ENCODE results near the gene FAM53B. TPM values are rescaled to one million over a fixed set of nuclear protein-coding genes. Genes with fewer than 3 reads are reported as not detected.

FAM53B gene
- total RNA-seq, 1 donor from 2014 or later = 41.3 TPM

DNA sequence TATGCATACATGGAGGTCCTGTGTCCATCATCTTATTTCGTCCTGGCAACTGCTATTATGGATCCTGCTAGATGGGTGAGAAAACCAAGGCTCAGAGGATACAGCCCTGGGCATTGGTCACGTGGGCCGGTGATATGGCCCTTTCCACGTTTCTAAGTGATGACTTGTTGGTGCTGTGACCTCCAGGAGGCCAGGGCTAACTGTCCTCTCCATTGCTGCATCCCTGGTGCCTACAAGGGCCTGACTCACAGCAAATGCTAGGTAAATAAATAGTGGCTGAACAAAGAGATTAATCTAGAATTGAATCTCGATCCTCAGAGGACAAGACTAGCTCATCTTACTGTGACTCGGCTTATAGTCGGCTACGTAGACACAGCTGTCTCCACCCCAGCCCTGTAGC lies 78.6 kb downstream of the FAM53B start:
- no peaks in the 10 kb centered on the region for H3K9me3 Mint-ChIP-seq
- H3K4me1 Mint-ChIP-seq = peaks cover 15% of the 10 kb centered on the region
- no peak for TF ChIP-seq CTCF (conservative IDR thresholded peaks at IDR 0.05)
- H3K27ac Mint-ChIP-seq (ENCODE audit: unreplicated experiment) = no peak overlapping the region
- DNase-seq (ENCODE audit: low read depth, low spot score) = no peak
- H3K27me3 Mint-ChIP-seq (ENCODE audit: low read depth) = no peaks in the 10 kb centered on the region
- H3K36me3 Mint-ChIP-seq (ENCODE audit: low read depth) = no peaks in the 10 kb centered on the region
- no peak overlapping the region for H3K4me3 Mint-ChIP-seq

DNA sequence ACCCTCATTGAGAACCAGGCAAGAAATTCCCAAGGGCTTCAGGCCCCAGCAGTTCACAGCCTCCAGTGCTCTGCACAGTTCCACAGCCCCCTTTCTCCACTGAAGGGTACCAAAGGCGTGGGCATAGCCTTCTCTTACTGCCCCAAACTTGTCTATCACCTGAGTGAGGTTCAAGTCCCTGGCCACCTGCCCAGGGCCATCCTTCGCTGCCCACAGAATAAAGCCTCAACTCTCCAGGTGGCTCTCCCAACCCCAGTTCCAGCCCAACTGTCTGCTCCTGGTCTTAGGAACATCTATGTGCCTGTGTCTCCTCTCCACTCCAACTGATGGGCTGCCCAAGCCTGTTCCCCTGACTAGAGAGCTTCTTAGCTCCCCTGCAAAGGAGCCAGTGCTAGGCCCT lies 79.1 kb downstream of the FAM53B start:
- H3K27ac Mint-ChIP-seq (ENCODE audit: unreplicated experiment) = no peak overlapping the region

DNA sequence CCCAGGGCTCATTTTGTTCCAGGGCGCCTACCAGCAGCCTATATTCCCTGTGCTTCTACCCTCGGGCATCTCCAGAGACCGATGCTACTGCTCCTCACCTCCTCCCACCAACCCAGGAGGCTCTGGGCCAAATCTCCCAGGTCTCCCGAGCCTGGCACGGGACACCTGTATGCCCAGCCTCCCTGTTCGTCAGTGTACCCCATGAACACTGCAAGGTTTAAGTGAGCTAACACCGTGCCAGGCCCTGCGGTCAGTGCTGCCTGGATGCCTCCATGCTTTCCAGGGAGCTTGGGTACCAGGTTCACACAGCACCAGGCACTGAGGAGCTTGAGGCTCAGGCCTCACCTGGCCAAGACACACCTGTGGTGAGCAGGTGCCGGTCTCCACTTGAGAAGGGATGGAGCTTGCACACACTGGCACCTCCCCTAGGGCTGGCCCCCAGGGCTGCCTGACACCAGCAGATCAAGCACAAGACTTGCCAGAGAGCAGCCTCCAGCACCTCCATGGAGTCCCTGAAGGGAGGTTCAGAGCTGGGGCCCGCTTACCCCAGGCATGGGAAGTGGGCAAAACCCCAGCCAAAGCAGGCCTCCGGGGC lies 80.3 kb downstream of the FAM53B start:
- H3K36me3 Mint-ChIP-seq (ENCODE audit: low read depth) = no peaks in the 10 kb centered on the region
- no peak overlapping the region for H3K4me3 Mint-ChIP-seq
- H3K4me1 Mint-ChIP-seq = peaks cover 11% of the 10 kb centered on the region
- no peaks in the 10 kb centered on the region for H3K9me3 Mint-ChIP-seq
- H3K27me3 Mint-ChIP-seq (ENCODE audit: low read depth) = no peaks in the 10 kb centered on the region
- DNase-seq (ENCODE audit: low read depth, low spot score) = no peak
- H3K27ac Mint-ChIP-seq (ENCODE audit: unreplicated experiment) = no peak overlapping the region
- no peak for TF ChIP-seq CTCF (conservative IDR thresholded peaks at IDR 0.05)

More for the DNA sequence above, 79.1 kb downstream of the FAM53B start:
- Mint-ChIP-seq H3K36me3 (ENCODE audit: low read depth) (no peaks in the 10 kb centered on the region), H3K9me3 (no peaks in the 10 kb centered on the region), H3K4me1 (peaks cover 11% of the 10 kb centered on the region), H3K4me3 (no peak overlapping the region), H3K27me3 (ENCODE audit: low read depth) (no peaks in the 10 kb centered on the region)
- no peak for DNase-seq (ENCODE audit: low read depth, low spot score)
- TF ChIP-seq CTCF (conservative IDR thresholded peaks at IDR 0.05) = no peak

- Mint-ChIP-seq H3K36me3 (ENCODE audit: low read depth) (no peaks in the 10 kb centered on the region), H3K4me1 (peaks cover 9% of the 10 kb centered on the region), H3K27ac (ENCODE audit: unreplicated experiment) (no peak overlapping the region), H3K4me3 (no peak overlapping the region), H3K27me3 (ENCODE audit: low read depth) (no peaks in the 10 kb centered on the region), H3K9me3 (no peaks in the 10 kb centered on the region)
- DNase-seq (ENCODE audit: low read depth, low spot score) = no peak
- no peak for TF ChIP-seq CTCF (conservative IDR thresholded peaks at IDR 0.05)
Observed at GRCh38 chr10:124663228-124663627, 81.0 kb downstream of the FAM53B start.

- no peak for TF ChIP-seq CTCF (conservative IDR thresholded peaks at IDR 0.05)
- no peaks in the 10 kb centered on the region for H3K27me3 Mint-ChIP-seq (ENCODE audit: low read depth)
- no peak for DNase-seq (ENCODE audit: low read depth, low spot score)
- H3K4me1 Mint-ChIP-seq = peaks cover 5% of the 10 kb centered on the region
- H3K27ac Mint-ChIP-seq (ENCODE audit: unreplicated experiment) = no peak overlapping the region
- H3K4me3 Mint-ChIP-seq = no peak overlapping the region
- H3K36me3 Mint-ChIP-seq (ENCODE audit: low read depth) = no peaks in the 10 kb centered on the region
- H3K9me3 Mint-ChIP-seq = no peaks in the 10 kb centered on the region
Observed at GRCh38 chr10:124661660-124662180, 82.5 kb downstream of the FAM53B start.
